ENCODE results near the gene HSFY2. TPM values are rescaled to one million over a fixed set of nuclear protein-coding genes. Genes with fewer than 3 reads are reported as not detected.

The HSFY2 gene
- total RNA-seq, 2 donors from 2014 or later, result not detected

Other genes with a start within 250 kb of the HSFY2 start
- not detected for gene HSFY1, start 227.0 kb downstream of the HSFY2 start, total RNA-seq

Measured in endodermal cell (in vitro differentiated cells).